Right lobe of liver (tissue), 6 donors: ENCODE measurements around the gene UBTD2. TPM values are rescaled to one million over a fixed set of nuclear protein-coding genes. Genes with fewer than 3 reads are reported as not detected.

Experiments used
- ATAC-seq, 4 donors: fragments of 200-7000 bp; cut with Tn5 transposase; one replicate each; pipeline ENCODE4 v1.9.1; 2020; ENCODE audit warnings: mild to moderate bottlenecking in 4 of 4, moderate library complexity in 4 of 4
- DNase-seq, 3 donors: peaks; one replicate each; pipeline ENCODE4 v3.0.0-alpha.2; 2020
- H3K27ac ChIP-seq, 3 donors: fragments of 200-600 bp; one replicate each; pipeline ENCODE4 v1.8.0; 2022
- H3K27me3 ChIP-seq, 2 donors: fragments of 200-600 bp; one replicate each; pipeline ENCODE4 v1.8.0; 2022
- H3K36me3 ChIP-seq, 4 donors: fragments of 200-600 bp; sonication (generic) in 1 of 4; one replicate each; pipeline versions ENCODE4 v1.5.1 to v1.8.0; 2017 to 2022; ENCODE audit warnings: control low read depth in 1 of 4
- H3K4me1 ChIP-seq, 4 donors: fragments of 200-600 bp; sonication (generic) in 1 of 4; one replicate each; pipeline versions ENCODE4 v1.5.1 to v1.8.0; 2017 to 2022; ENCODE audit warnings: control low read depth in 1 of 4
- H3K4me3 ChIP-seq, 3 donors: fragments of 200-600 bp; one replicate each; pipeline ENCODE4 v1.8.0; 2022
- H3K9me3 ChIP-seq, 4 donors: fragments of 200-600 bp; sonication (generic) in 1 of 4; one replicate each; pipeline versions ENCODE4 v1.5.1 to v1.8.0; 2017 to 2022; ENCODE audit warnings: control low read depth in 1 of 4
- POLR2A ChIP-seq: fragments of 450-650 bp; IDR thresholded peaks from one replicate; pipeline ENCODE4 v1.6.1; 2017; ENCODE audit warnings: antibody characterized with exemption, mild to moderate bottlenecking
- WGBS: methylation state at CpG from one replicate; pipeline ENCODE4 v1.1.6; 2018; ENCODE audit warnings: low coverage, low lambda C conversion rate; ENCODE audit not compliant: insufficient coverage; ENCODE audit errors: missing lambda C conversion rate; 5-methylcytosine and 5-hydroxymethylcytosine counted together
- intact Hi-C, 2 donors: fragments of 100-400 bp; cut with DNase I; formaldehyde crosslinking; loops; one replicate each; pipeline versions ENCODE4 v1.11.2 to v1.14.1; 2022
- total RNA-seq, 6 experiments: library from RNA; depleted of rRNA in 2 of 6; stranded (reverse); fragments of >200 nt in 2 of 6; fragmentation: NEBNext Ultra II Directional in 3 of 6; extraction: Animal tissue kit (Norgen Biotek cat#: 25700) in 3 of 6; gene quantifications; one replicate each; pipeline versions ENCODE4 v1.1.0 to v1.2.4, GENCODE V29; 2016 to 2023
- TF ChIP-seq, protein P1 (sequence below), 4 donors: fragments of 200-600 bp in 3 of 4; fragments of 450-650 bp in 1 of 4; IDR thresholded peaks; one replicate each; pipeline versions ENCODE4 v1.5.1 to v1.8.0; 2016 to 2022; ENCODE audit warnings: antibody characterized with exemption in 4 of 4, mild to moderate bottlenecking in 2 of 4
- donor health status: DM: no; HTN: yes; CAD: no.
- donor health status: DM: no; HTN: no; CAD: no.
- donor health status: DM: no; HTN: no; CAD: no.
- donor health status: DM: no; HTN: yes; CAD: no.
- donor health status: DM: no; HTN: yes; CAD: no.

UBTD2 gene
- total RNA-seq, 6 experiments from 2014 or later = 6.7 to 11.7 (median 9.2) TPM

DNA sequence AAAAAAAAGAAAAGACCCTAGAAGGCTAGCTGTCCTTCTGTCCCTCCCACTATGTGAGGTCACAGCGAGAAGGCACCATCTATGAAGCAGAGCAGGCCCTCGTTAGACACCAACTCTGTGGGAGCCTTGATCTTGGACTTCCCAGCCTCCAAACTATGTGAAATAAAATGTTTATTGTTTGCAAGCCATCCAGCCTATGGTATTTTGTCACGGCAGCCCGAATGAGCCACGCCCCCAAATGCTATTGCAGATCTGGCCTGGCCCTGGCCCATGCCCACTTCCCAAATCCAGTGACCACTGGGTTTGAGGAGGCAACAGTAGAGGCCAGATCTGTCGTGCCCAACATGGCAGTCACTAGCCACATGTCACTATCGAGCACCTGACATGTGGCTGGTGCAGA is 106.4 kb downstream of the UBTD2 start:
- intact Hi-C loops = no loop called here

DNA sequence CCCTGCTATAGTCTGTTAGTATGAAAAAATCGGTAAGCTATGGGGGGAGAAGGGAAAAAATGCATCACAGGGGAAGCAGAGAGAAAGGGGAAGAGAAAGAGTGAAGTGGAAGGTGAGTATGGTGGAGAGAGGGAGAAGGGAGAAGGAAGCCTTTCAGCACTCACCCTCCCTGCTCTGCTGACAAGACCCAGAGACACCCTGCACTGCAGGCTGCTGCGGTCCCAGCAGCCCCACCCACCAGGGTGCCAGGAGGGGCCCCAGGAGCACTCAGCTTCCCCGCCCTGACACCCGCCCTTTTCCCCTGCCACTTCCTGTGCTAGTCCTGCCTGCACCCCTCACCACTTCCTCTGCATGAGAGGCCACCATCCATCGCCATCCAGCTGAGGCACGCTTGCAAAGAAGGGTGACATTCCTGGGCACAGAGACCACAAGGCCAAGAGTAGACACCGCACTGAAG is 108.3 kb downstream of the UBTD2 start:
- intact Hi-C loops = no loop called here
- TF ChIP-seq, protein P1, sequence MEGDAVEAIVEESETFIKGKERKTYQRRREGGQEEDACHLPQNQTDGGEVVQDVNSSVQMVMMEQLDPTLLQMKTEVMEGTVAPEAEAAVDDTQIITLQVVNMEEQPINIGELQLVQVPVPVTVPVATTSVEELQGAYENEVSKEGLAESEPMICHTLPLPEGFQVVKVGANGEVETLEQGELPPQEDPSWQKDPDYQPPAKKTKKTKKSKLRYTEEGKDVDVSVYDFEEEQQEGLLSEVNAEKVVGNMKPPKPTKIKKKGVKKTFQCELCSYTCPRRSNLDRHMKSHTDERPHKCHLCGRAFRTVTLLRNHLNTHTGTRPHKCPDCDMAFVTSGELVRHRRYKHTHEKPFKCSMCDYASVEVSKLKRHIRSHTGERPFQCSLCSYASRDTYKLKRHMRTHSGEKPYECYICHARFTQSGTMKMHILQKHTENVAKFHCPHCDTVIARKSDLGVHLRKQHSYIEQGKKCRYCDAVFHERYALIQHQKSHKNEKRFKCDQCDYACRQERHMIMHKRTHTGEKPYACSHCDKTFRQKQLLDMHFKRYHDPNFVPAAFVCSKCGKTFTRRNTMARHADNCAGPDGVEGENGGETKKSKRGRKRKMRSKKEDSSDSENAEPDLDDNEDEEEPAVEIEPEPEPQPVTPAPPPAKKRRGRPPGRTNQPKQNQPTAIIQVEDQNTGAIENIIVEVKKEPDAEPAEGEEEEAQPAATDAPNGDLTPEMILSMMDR (IDR thresholded peaks at IDR 0.05) = no peak
- peak; percentile 19 for TF ChIP-seq POLR2A
- no peaks in the 10 kb centered on the region for H3K27me3 ChIP-seq
- no peak overlapping the region for H3K4me3 ChIP-seq
- WGBS = 58% methylated on average over 4 of the region's 7 CpGs
- no peaks in the 10 kb centered on the region for H3K36me3 ChIP-seq
- peak; percentile 50 to 67 (median 62) for ATAC-seq
- DNase-seq = peak; percentile 67 to 81 (median 73)
- H3K4me1 ChIP-seq = no peaks in the 10 kb centered on the region
- no peaks in the 10 kb centered on the region for H3K9me3 ChIP-seq
- peak overlapping the region in 2 of 3 donors; percentile 36 to 43 for H3K27ac ChIP-seq

More for the DNA sequence above, 106.4 kb downstream of the UBTD2 start:
- 58% methylated on average over 3 of the region's 7 CpGs for WGBS
- H3K4me1 ChIP-seq = no peaks in the 10 kb centered on the region
- H3K27me3 ChIP-seq = no peaks in the 10 kb centered on the region
- TF ChIP-seq POLR2A = no peak
- TF ChIP-seq, protein P1 (IDR thresholded peaks at IDR 0.05) = no peak
- ATAC-seq (no peak), DNase-seq (no peak)
- H3K4me3 ChIP-seq = no peak overlapping the region
- H3K27ac ChIP-seq = no peak overlapping the region
- H3K36me3 ChIP-seq = no peaks in the 10 kb centered on the region
- no peaks in the 10 kb centered on the region for H3K9me3 ChIP-seq

DNA sequence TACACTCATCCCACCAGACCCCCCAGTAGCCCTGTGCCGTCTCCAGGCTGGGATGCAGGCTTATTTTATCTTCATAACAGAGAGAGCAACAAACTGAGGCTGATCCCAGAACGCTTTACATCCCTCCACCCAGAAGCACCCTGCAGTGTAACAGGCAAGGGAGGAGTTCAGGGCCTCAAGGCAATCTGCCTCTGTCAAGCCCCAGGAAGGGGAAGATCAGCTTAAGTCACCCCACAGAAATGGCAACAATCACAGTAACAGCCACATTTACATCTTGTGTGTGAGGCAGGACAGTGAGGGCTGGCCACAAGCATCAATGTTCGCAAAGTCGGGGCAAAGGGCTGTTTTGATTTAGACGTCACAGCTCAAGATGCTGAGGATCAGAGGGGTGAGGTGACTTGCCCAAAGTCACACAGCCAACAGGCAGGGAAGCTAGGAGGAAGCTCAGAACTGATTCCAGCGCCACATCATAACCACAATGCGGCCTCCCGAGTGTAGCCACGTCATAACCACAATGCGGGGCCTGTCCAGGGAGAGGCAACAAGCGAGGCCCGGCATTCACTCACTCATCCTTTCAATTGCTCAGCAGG is 109.9 kb downstream of the UBTD2 start:
- H3K4me1 ChIP-seq = no peaks in the 10 kb centered on the region
- H3K27ac ChIP-seq = peak overlapping the region in 1 of 3 donors; percentile 2
- ATAC-seq (peak in 1 of 4 donors; percentile 5), DNase-seq (no peak)
- no peaks in the 10 kb centered on the region for H3K27me3 ChIP-seq
- no peaks in the 10 kb centered on the region for H3K9me3 ChIP-seq
- H3K36me3 ChIP-seq = no peaks in the 10 kb centered on the region
- intact Hi-C loops = no loop called here
- WGBS = 60% methylated on average over 2 of the region's 12 CpGs
- no peak overlapping the region for H3K4me3 ChIP-seq
- TF ChIP-seq, protein P1 (IDR thresholded peaks at IDR 0.05) = no peak
- no peak for TF ChIP-seq POLR2A

DNA sequence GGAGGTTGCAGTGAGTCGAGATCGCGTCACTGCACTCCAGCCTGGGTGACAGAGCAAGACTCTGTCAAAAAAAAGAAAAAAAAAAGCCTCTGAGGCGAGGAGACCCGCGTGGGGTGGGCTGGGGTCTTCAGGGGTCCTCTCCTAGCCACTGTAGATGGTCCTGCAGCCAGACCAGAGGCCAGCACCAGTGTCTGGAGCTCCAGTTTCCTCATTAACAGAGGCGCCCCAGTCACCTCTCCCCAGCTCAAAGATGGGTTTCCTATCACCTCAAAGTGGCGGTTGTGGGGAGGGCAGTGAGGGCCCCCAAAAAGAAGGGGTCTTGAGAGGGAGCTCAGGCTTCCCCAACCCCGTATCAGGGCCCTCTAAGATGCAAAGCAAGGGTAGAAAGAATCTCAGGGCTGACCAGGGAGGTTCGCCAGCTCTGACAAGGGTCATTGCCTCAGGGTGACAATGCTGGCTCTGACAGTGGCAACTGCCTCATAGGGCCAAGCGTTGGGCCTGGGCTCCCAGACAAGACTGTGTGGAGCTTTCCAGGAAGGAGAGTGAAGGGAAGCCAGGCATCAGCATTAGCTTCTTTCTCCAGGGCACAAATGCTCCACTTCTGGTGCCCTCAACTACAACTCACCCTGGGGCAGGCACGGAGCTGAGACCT is 110.5 kb downstream of the UBTD2 start:
- no peaks in the 10 kb centered on the region for H3K27me3 ChIP-seq
- TF ChIP-seq, protein P1 (IDR thresholded peaks at IDR 0.05) = no peak
- no peak for TF ChIP-seq POLR2A
- intact Hi-C loops = no loop called here
- H3K4me1 ChIP-seq = no peaks in the 10 kb centered on the region
- H3K4me3 ChIP-seq = no peak overlapping the region
- no peaks in the 10 kb centered on the region for H3K9me3 ChIP-seq
- H3K27ac ChIP-seq = peak overlapping the region in 1 of 3 donors; percentile 2
- DNase-seq = no peak
- no peak for ATAC-seq
- WGBS = 56% methylated on average over 9 of the region's 12 CpGs
- no peaks in the 10 kb centered on the region for H3K36me3 ChIP-seq
